Measurements from ENCODE around the gene ITPR3.
A peak's percentile ranks its signal among the peaks of the same experiment; 100 is the strongest.

Gene ITPR3

GRCh38 chr6:33697845-33698244 is 76.7 kb downstream of the ITPR3 start:
- peaks cover 10% of the 10 kb centered on the region for H3K4me1 ChIP-seq (ENCODE audit: insufficient read depth, insufficient read length)
- no peaks in the 10 kb centered on the region for H3K9me3 ChIP-seq (ENCODE audit: insufficient read depth, low read length)
- no peak overlapping the region for H3K9ac ChIP-seq (ENCODE audit: insufficient read length, low read depth)
- H3K27me3 ChIP-seq (ENCODE audit: insufficient read depth, insufficient read length): no peaks in the 10 kb centered on the region
- no peak for DNase-seq (ENCODE audit: low read depth, low spot score)
- no peak for TF ChIP-seq ZNF274 (IDR thresholded peaks at IDR 0.05; ENCODE audit: low read depth, low read length)
- TF ChIP-seq YY1 (IDR thresholded peaks at IDR 0.05; ENCODE audit: insufficient read depth, insufficient read length): no peak
- TF ChIP-seq SUZ12 (IDR thresholded peaks at IDR 0.05; ENCODE audit: extremely low read depth, insufficient read depth, insufficient read length): no peak
- peaks cover 87% of the 10 kb centered on the region for H3K36me3 ChIP-seq (ENCODE audit: insufficient read depth, insufficient read length, low read length)
- H3K4me3 ChIP-seq (ENCODE audit: insufficient read length, low read depth): no peak overlapping the region

GRCh38 chr6:33698494-33698893 is 77.4 kb downstream of the ITPR3 start:
- peaks cover 10% of the 10 kb centered on the region for H3K4me1 ChIP-seq (ENCODE audit: insufficient read depth, insufficient read length)
- TF ChIP-seq YY1 (IDR thresholded peaks at IDR 0.05; ENCODE audit: insufficient read depth, insufficient read length) (no peak), ZNF274 (IDR thresholded peaks at IDR 0.05; ENCODE audit: low read depth, low read length) (no peak), SUZ12 (IDR thresholded peaks at IDR 0.05; ENCODE audit: extremely low read depth, insufficient read depth, insufficient read length) (no peak)
- no peak for DNase-seq (ENCODE audit: low read depth, low spot score)
- H3K9ac ChIP-seq (ENCODE audit: insufficient read length, low read depth): no peak overlapping the region
- no peaks in the 10 kb centered on the region for H3K9me3 ChIP-seq (ENCODE audit: insufficient read depth, low read length)
- peaks cover 85% of the 10 kb centered on the region for H3K36me3 ChIP-seq (ENCODE audit: insufficient read depth, insufficient read length, low read length)
- H3K27me3 ChIP-seq (ENCODE audit: insufficient read depth, insufficient read length): no peaks in the 10 kb centered on the region
- no peak overlapping the region for H3K4me3 ChIP-seq (ENCODE audit: insufficient read length, low read depth)

- Histone ChIP-seq H3K4me1 (ENCODE audit: insufficient read depth, insufficient read length) (peaks cover 10% of the 10 kb centered on the region), H3K36me3 (ENCODE audit: insufficient read depth, insufficient read length, low read length) (peaks cover 83% of the 10 kb centered on the region), H3K27me3 (ENCODE audit: insufficient read depth, insufficient read length) (no peaks in the 10 kb centered on the region)
These were observed 78.0 kb downstream of the ITPR3 start for GRCh38 chr6:33699131-33699530.

GRCh38 chr6:33699739-33700138 is 78.6 kb downstream of the ITPR3 start:
- Histone ChIP-seq H3K4me1 (ENCODE audit: insufficient read depth, insufficient read length) (peaks cover 10% of the 10 kb centered on the region), H3K27me3 (ENCODE audit: insufficient read depth, insufficient read length) (no peaks in the 10 kb centered on the region), H3K9ac (ENCODE audit: insufficient read length, low read depth) (no peak overlapping the region), H3K4me3 (ENCODE audit: insufficient read length, low read depth) (no peak overlapping the region), H3K9me3 (ENCODE audit: insufficient read depth, low read length) (no peaks in the 10 kb centered on the region), H3K36me3 (ENCODE audit: insufficient read depth, insufficient read length, low read length) (peaks cover 85% of the 10 kb centered on the region)
- TF ChIP-seq YY1 (IDR thresholded peaks at IDR 0.05; ENCODE audit: insufficient read depth, insufficient read length) (no peak), SUZ12 (IDR thresholded peaks at IDR 0.05; ENCODE audit: extremely low read depth, insufficient read depth, insufficient read length) (no peak), ZNF274 (IDR thresholded peaks at IDR 0.05; ENCODE audit: low read depth, low read length) (no peak)
- no peak for DNase-seq (ENCODE audit: low read depth, low spot score)

More at GRCh38 chr6:33699131-33699530, 78.0 kb downstream of the ITPR3 start:
- DNase-seq (ENCODE audit: low read depth, low spot score): no peak
- Histone ChIP-seq H3K9ac (ENCODE audit: insufficient read length, low read depth) (no peak overlapping the region), H3K9me3 (ENCODE audit: insufficient read depth, low read length) (no peaks in the 10 kb centered on the region), H3K4me3 (ENCODE audit: insufficient read length, low read depth) (no peak overlapping the region)
- TF ChIP-seq SUZ12 (IDR thresholded peaks at IDR 0.05; ENCODE audit: extremely low read depth, insufficient read depth, insufficient read length) (no peak), ZNF274 (IDR thresholded peaks at IDR 0.05; ENCODE audit: low read depth, low read length) (no peak), YY1 (IDR thresholded peaks at IDR 0.05; ENCODE audit: insufficient read depth, insufficient read length) (no peak)

GRCh38 chr6:33700391-33701050 is 79.4 kb downstream of the ITPR3 start:
- H3K36me3 ChIP-seq (ENCODE audit: insufficient read depth, insufficient read length, low read length): peaks cover 78% of the 10 kb centered on the region
- no peak overlapping the region for H3K4me3 ChIP-seq (ENCODE audit: insufficient read length, low read depth)
- H3K27me3 ChIP-seq (ENCODE audit: insufficient read depth, insufficient read length): no peaks in the 10 kb centered on the region
- no peak overlapping the region for H3K9ac ChIP-seq (ENCODE audit: insufficient read length, low read depth)
- peaks cover 8% of the 10 kb centered on the region for H3K4me1 ChIP-seq (ENCODE audit: insufficient read depth, insufficient read length)
- peak; percentile 68 for DNase-seq (ENCODE audit: low read depth, low spot score)
- TF ChIP-seq ZNF274 (IDR thresholded peaks at IDR 0.05; ENCODE audit: low read depth, low read length): no peak
- TF ChIP-seq YY1 (IDR thresholded peaks at IDR 0.05; ENCODE audit: insufficient read depth, insufficient read length): no peak
- TF ChIP-seq SUZ12 (IDR thresholded peaks at IDR 0.05; ENCODE audit: extremely low read depth, insufficient read depth, insufficient read length): no peak
- H3K9me3 ChIP-seq (ENCODE audit: insufficient read depth, low read length): no peaks in the 10 kb centered on the region

GRCh38 chr6:33702345-33702977 is 81.3 kb downstream of the ITPR3 start:
- no peak overlapping the region for H3K4me3 ChIP-seq (ENCODE audit: insufficient read length, low read depth)
- H3K27me3 ChIP-seq (ENCODE audit: insufficient read depth, insufficient read length): no peaks in the 10 kb centered on the region
- H3K4me1 ChIP-seq (ENCODE audit: insufficient read depth, insufficient read length): peaks cover 9% of the 10 kb centered on the region
- no peaks in the 10 kb centered on the region for H3K9me3 ChIP-seq (ENCODE audit: insufficient read depth, low read length)
- TF ChIP-seq YY1 (IDR thresholded peaks at IDR 0.05; ENCODE audit: insufficient read depth, insufficient read length): no peak
- TF ChIP-seq SUZ12 (IDR thresholded peaks at IDR 0.05; ENCODE audit: extremely low read depth, insufficient read depth, insufficient read length): no peak
- TF ChIP-seq ZNF274 (IDR thresholded peaks at IDR 0.05; ENCODE audit: low read depth, low read length): no peak
- DNase-seq (ENCODE audit: low read depth, low spot score): peak; percentile 36
- peaks cover 72% of the 10 kb centered on the region for H3K36me3 ChIP-seq (ENCODE audit: insufficient read depth, insufficient read length, low read length)
- no peak overlapping the region for H3K9ac ChIP-seq (ENCODE audit: insufficient read length, low read depth)

- Histone ChIP-seq H3K27me3 (ENCODE audit: insufficient read depth, insufficient read length) (no peaks in the 10 kb centered on the region), H3K9me3 (ENCODE audit: insufficient read depth, low read length) (no peaks in the 10 kb centered on the region), H3K9ac (ENCODE audit: insufficient read length, low read depth) (no peak overlapping the region), H3K36me3 (ENCODE audit: insufficient read depth, insufficient read length, low read length) (peaks cover 74% of the 10 kb centered on the region), H3K4me3 (ENCODE audit: insufficient read length, low read depth) (no peak overlapping the region), H3K4me1 (ENCODE audit: insufficient read depth, insufficient read length) (peaks cover 6% of the 10 kb centered on the region)
- no peak for TF ChIP-seq ZNF274 (IDR thresholded peaks at IDR 0.05; ENCODE audit: low read depth, low read length)
- no peak for TF ChIP-seq YY1 (IDR thresholded peaks at IDR 0.05; ENCODE audit: insufficient read depth, insufficient read length)
- no peak for TF ChIP-seq SUZ12 (IDR thresholded peaks at IDR 0.05; ENCODE audit: extremely low read depth, insufficient read depth, insufficient read length)
- DNase-seq (ENCODE audit: low read depth, low spot score): no peak
These were observed 83.3 kb downstream of the ITPR3 start for GRCh38 chr6:33704215-33705066.

Measured in NT2/D1 (cell line).